BLaER1 (cell line): ENCODE measurements around the gene SLC25A10.
"Not testable (repeated sequence)": the region's sequence is repeated elsewhere in the genome, so short reads cannot be mapped to it uniquely, and the experiment has no call there.

Experiments
- H3K27ac ChIP-seq: shearing (Covaris generic); formaldehyde crosslinking; 2 replicates; pipeline ENCODE4 v1.8.1; 2022
- H3K27me3 ChIP-seq: shearing (Covaris generic); formaldehyde crosslinking; 2 replicates; pipeline ENCODE4 v1.8.1; 2022
- H3K36me3 ChIP-seq: shearing (Covaris generic); formaldehyde crosslinking; 2 replicates; pipeline ENCODE4 v1.8.1; 2022
- H3K4me1 ChIP-seq: shearing (Covaris generic); formaldehyde crosslinking; 2 replicates; pipeline ENCODE4 v1.8.1; 2022
- H3K4me2 ChIP-seq: shearing (Covaris generic); formaldehyde crosslinking; 2 replicates; pipeline ENCODE4 v1.8.1; 2022
- H3K4me3 ChIP-seq: shearing (Covaris generic); formaldehyde crosslinking; 2 replicates; pipeline ENCODE4 v1.8.1; 2022
- H3K9ac ChIP-seq: shearing (Covaris generic); formaldehyde crosslinking; 2 replicates; pipeline ENCODE4 v1.8.1; 2022
- H3K9me3 ChIP-seq: shearing (Covaris generic); formaldehyde crosslinking; 2 replicates; pipeline ENCODE4 v1.8.1; 2022
- H4K20me1 ChIP-seq: shearing (Covaris generic); formaldehyde crosslinking; 2 replicates; pipeline ENCODE4 v1.8.1; 2022
- Cebpa-rat ChIP-seq: shearing (Covaris generic); IDR thresholded peaks from 2 replicates; pipeline ENCODE4 v1.8.1; 2022

Gene SLC25A10

GRCh38 chr17:81673561-81674258 is 38.4 kb upstream of the SLC25A10 start:
- peak overlapping the region; percentile 81 for H3K9ac ChIP-seq
- no peaks in the 10 kb centered on the region for H3K27me3 ChIP-seq
- H3K4me2 ChIP-seq = peak overlapping the region; percentile 98
- peaks cover 33% of the 10 kb centered on the region for H4K20me1 ChIP-seq
- peaks cover 67% of the 10 kb centered on the region for H3K36me3 ChIP-seq
- peaks cover 83% of the 10 kb centered on the region for H3K4me1 ChIP-seq
- no peaks in the 10 kb centered on the region for H3K9me3 ChIP-seq
- no peak for TF ChIP-seq Cebpa-rat
- H3K4me3 ChIP-seq = no peak overlapping the region
- peak overlapping the region; percentile 90 for H3K27ac ChIP-seq

- H3K36me3 ChIP-seq = peaks cover 66% of the 10 kb centered on the region
- peak overlapping the region; percentile 91 for H3K27ac ChIP-seq
- not testable (repeated sequence) for H3K9me3 ChIP-seq, H3K27me3 ChIP-seq
- peaks cover 88% of the 10 kb centered on the region for H3K4me1 ChIP-seq
- H3K9ac ChIP-seq = peak overlapping the region; percentile 81
- peaks cover 23% of the 10 kb centered on the region; the same call in 1 of the 2 replicates for H4K20me1 ChIP-seq
- peak overlapping the region; percentile 50 for H3K4me3 ChIP-seq
- peak overlapping the region; percentile 98 for H3K4me2 ChIP-seq
Observed at GRCh38 chr17:81675515-81676221, 36.4 kb upstream of the SLC25A10 start.

- no peak for TF ChIP-seq Cebpa-rat
- H3K27me3 ChIP-seq = no peaks in the 10 kb centered on the region
- H3K36me3 ChIP-seq = peaks cover 62% of the 10 kb centered on the region
- peak overlapping the region; percentile 98 for H3K4me2 ChIP-seq
- no peaks in the 10 kb centered on the region for H3K9me3 ChIP-seq
- peak overlapping the region; percentile 59 for H3K9ac ChIP-seq
- H4K20me1 ChIP-seq = peaks cover 17% of the 10 kb centered on the region; the same call in 1 of the 2 replicates
- peaks cover 96% of the 10 kb centered on the region for H3K4me1 ChIP-seq
- H3K27ac ChIP-seq = peak overlapping the region; percentile 91
- H3K4me3 ChIP-seq = no peak overlapping the region
Observed at GRCh38 chr17:81676906-81677305, 35.2 kb upstream of the SLC25A10 start.

GRCh38 chr17:81680150-81680549 is 31.9 kb upstream of the SLC25A10 start:
- TF ChIP-seq Cebpa-rat = no peak
- H3K4me1 ChIP-seq = peaks cover 82% of the 10 kb centered on the region
- H3K4me3 ChIP-seq = no peak overlapping the region
- H3K9me3 ChIP-seq = no peaks in the 10 kb centered on the region
- H3K27me3 ChIP-seq = no peaks in the 10 kb centered on the region
- peak overlapping the region; percentile 93 for H3K4me2 ChIP-seq
- peaks cover 32% of the 10 kb centered on the region for H3K36me3 ChIP-seq
- H3K27ac ChIP-seq = peak overlapping the region; percentile 65
- H3K9ac ChIP-seq = 0 out of 2 replicates have a peak overlapping the region, but pooled peaks have one; percentile 19
- H4K20me1 ChIP-seq = peaks cover 22% of the 10 kb centered on the region

GRCh38 chr17:81681672-81682071 is 30.4 kb upstream of the SLC25A10 start:
- H3K9me3 ChIP-seq = no peaks in the 10 kb centered on the region
- peaks cover 37% of the 10 kb centered on the region for H4K20me1 ChIP-seq
- H3K27ac ChIP-seq = peak overlapping the region; percentile 95
- H3K27me3 ChIP-seq = no peaks in the 10 kb centered on the region
- H3K9ac ChIP-seq = peak overlapping the region; percentile 99
- H3K4me1 ChIP-seq = peaks cover 75% of the 10 kb centered on the region
- H3K4me2 ChIP-seq = peak overlapping the region; percentile 93
- TF ChIP-seq Cebpa-rat = no peak
- H3K4me3 ChIP-seq = peak overlapping the region; percentile 96
- H3K36me3 ChIP-seq = peaks cover 47% of the 10 kb centered on the region

- peaks cover 57% of the 10 kb centered on the region for H3K36me3 ChIP-seq
- H3K4me3 ChIP-seq = peak overlapping the region; percentile 96
- H3K27me3 ChIP-seq = no peaks in the 10 kb centered on the region
- no peak for TF ChIP-seq Cebpa-rat
- H3K4me1 ChIP-seq = peaks cover 65% of the 10 kb centered on the region
- H3K27ac ChIP-seq = peak overlapping the region; percentile 95
- no peaks in the 10 kb centered on the region for H3K9me3 ChIP-seq
- peak overlapping the region; percentile 93 for H3K4me2 ChIP-seq
- H4K20me1 ChIP-seq = peaks cover 48% of the 10 kb centered on the region
- peak overlapping the region; percentile 99 for H3K9ac ChIP-seq
Observed at GRCh38 chr17:81682565-81683207, 29.4 kb upstream of the SLC25A10 start.

GRCh38 chr17:81683208-81683583 is 28.9 kb upstream of the SLC25A10 start:
- Histone ChIP-seq H3K27ac (peak overlapping the region; percentile 95), H3K4me3 (peak overlapping the region; percentile 96), H3K9ac (peak overlapping the region; percentile 99), H3K9me3 (no peaks in the 10 kb centered on the region), H3K27me3 (no peaks in the 10 kb centered on the region), H3K4me2 (peak overlapping the region; percentile 93), H3K4me1 (peaks cover 60% of the 10 kb centered on the region), H4K20me1 (peaks cover 53% of the 10 kb centered on the region), H3K36me3 (peaks cover 62% of the 10 kb centered on the region)
- no peak for TF ChIP-seq Cebpa-rat

- Histone ChIP-seq H4K20me1 (peaks cover 59% of the 10 kb centered on the region), H3K9me3 (no peaks in the 10 kb centered on the region), H3K27me3 (no peaks in the 10 kb centered on the region), H3K9ac (peak within 1 kb of the TSS; percentile 99), H3K36me3 (peaks cover 63% of the 10 kb centered on the region), H3K4me2 (peak within 1 kb of the TSS; percentile 97), H3K4me1 (peaks cover 56% of the 10 kb centered on the region), H3K27ac (peak within 1 kb of the TSS; percentile 95), H3K4me3 (peak within 1 kb of the TSS; percentile 96)
- TF ChIP-seq Cebpa-rat = no peak
Observed at GRCh38 chr17:81683584-81684441, 28.3 kb upstream of the SLC25A10 start, which contains the start of the genes ARL16 and HGS. Gene ARL16 (minus strand): TSS chr17:81683797. CDS start chr17:81683753, 44 bp downstream. Gene HGS (plus strand): TSS chr17:81684011. CDS start chr17:81684067, 56 bp downstream.

GRCh38 chr17:81684442-81684911 is 27.6 kb upstream of the SLC25A10 start:
- Histone ChIP-seq H3K4me2 (peak overlapping the region; percentile 97), H3K9me3 (no peaks in the 10 kb centered on the region), H3K9ac (peak overlapping the region; percentile 93), H3K27me3 (no peaks in the 10 kb centered on the region), H3K27ac (peak overlapping the region; percentile 90), H3K4me1 (peaks cover 50% of the 10 kb centered on the region), H4K20me1 (peaks cover 66% of the 10 kb centered on the region), H3K4me3 (peak overlapping the region; percentile 96), H3K36me3 (peaks cover 63% of the 10 kb centered on the region)
- no peak for TF ChIP-seq Cebpa-rat
